Gastroesophageal sphincter (tissue), 3 donors: ENCODE data around the gene RIPK3.

ENCODE experiments used
- CTCF ChIP-seq, 4 experiments: fragments of 200-600 bp in 2 of 4; fragments of 450-650 bp in 2 of 4; sonication (generic) in 1 of 4; IDR thresholded peaks; one replicate each; pipeline ENCODE4 v1.5.1; 2017 to 2019; ENCODE audit warnings: antibody characterized with exemption in 4 of 4, mild to moderate bottlenecking in 2 of 4, moderate library complexity in 2 of 4
- POLR2A ChIP-seq, 2 donors: fragments of 450-650 bp; IDR thresholded peaks; one replicate each; pipeline ENCODE4 v1.6.1; 2017; ENCODE audit warnings: antibody characterized with exemption in 2 of 2, mild to moderate bottlenecking in 2 of 2, moderate library complexity in 1 of 2

- no peak for TF ChIP-seq CTCF (IDR thresholded peaks at IDR 0.05)
- no peak for TF ChIP-seq POLR2A (IDR thresholded peaks at IDR 0.05)
Observed at GRCh38 chr14:24360281-24360680, 20.5 kb upstream of the RIPK3 start.
